AG08396 (cell line): Measurements from ENCODE around the gene OCSTAMP.

Experiments
- DNase-seq: peaks from one replicate; pipeline ENCODE4 v3.0.0; 2012; ENCODE audit warnings: low spot score, mixed read lengths

OCSTAMP gene

DNA sequence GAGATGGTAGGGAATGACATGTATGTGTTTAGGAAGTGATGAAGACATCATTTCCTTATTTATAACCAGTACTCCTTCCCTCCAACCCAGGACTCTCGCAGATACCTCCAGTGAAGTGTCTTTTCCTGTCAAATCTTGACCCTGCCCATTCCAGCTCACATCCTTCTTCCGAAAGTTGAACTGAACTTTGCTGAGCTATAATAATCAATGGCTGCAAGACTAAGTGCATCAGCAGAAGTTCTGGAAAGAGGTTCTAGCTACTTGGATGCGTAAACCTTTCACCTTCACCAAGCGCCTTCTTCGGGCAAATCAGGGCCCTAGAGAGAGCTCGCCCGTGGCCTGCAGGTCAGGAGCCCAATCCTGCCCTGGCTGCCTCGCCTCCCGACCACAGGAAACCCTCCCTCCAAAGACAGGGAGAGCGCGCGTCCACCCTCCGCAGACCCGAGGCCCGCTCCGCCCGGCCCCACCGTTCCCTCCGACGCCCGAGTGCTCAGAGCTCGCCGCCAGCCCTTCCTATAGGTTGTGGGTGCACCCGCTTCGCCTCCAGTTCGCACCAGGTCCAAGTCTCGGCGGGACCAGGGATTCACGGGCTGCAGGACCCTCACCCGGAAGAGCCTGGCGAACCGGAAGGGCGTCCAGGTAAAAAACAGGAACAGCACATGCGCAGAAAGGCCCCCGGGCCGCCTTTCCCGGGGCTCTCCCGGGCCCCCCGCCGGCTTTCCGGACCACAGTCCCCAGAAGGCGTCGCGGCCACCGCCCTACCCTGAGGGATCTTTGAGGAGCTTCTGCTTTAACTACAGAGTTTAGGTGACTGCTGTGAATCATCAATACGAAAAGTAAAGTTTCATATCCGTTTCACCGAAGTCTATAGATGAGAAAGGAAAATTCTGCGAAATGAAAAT lies 37.3 kb downstream of the OCSTAMP start, which contains the start of gene ZNF334:
Gene ZNF334, minus strand, starts transcription at position 617 of the 902 bp plus-strand sequence. CDS start 1,457 bp downstream, outside the sequence.
- DNase-seq, result peak; percentile 23

DNA sequence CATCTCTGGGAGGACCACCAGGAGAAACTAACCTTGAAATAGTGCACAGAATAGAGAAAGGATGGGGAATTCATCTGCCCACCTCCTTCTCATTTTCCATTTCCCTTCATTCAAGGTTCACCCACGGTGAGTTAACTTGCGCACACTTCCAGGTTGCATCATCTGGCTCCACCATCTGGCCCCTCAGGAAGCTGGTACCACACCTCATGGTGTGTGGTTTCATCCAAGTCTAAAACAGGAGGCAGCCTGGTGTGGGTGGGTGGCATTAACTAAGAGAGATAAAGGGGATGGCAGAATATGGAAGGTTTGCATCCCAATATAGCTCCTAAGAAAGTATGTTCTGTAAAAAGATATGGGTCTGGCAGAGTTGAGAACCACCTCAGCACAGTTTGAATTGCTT lies 40.9 kb downstream of the OCSTAMP start:
- no peak for DNase-seq

DNA sequence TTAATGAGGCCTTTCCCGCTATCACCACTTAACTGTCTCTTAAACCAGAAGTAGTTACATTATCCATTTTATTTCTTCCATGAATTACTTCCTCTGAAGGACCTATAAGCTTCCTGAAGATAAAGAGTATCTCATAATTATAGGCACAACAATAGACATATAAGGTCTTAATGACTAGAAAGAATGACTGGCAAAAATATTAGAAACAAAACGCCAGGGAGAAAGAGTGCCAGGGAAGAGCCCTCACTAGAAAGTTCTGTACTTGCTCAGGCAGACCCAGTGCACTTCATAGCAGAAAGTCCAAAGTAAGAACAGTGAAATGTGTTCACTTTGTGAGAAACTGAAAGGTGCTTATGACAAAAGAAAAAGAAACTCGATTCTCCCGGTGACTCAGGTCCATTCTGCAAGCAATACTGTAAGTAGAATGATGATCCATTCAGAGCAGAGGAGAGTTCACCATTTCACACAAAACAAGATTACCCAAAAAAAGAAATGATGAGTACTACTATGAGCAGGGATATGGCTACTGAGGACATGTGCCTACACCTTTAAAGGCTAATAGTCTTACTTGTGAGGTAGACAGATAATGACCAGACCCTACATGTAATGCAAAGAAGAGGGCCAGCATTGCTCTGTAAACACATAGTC lies 42.6 kb downstream of the OCSTAMP start:
- DNase-seq, result no peak

DNA sequence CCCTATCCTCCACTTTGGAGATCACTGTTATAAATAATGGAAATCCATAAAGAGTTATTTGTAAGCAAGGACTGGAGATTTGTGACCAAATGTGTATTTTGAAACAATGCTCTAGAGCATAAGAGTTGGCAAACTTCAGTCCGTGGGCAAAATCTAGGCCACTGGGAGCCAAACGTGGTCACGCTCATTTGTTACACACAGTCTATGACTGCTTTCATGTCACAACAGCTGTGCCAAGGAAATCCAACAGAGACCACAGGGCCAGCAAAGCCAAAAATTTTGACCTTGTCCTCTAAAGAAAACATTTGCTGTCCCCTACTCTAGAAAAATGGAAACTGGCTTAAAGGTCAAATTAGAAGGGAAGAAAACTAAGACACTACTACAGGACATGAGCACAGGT lies 44.9 kb downstream of the OCSTAMP start:
- DNase-seq, result no peak

DNA sequence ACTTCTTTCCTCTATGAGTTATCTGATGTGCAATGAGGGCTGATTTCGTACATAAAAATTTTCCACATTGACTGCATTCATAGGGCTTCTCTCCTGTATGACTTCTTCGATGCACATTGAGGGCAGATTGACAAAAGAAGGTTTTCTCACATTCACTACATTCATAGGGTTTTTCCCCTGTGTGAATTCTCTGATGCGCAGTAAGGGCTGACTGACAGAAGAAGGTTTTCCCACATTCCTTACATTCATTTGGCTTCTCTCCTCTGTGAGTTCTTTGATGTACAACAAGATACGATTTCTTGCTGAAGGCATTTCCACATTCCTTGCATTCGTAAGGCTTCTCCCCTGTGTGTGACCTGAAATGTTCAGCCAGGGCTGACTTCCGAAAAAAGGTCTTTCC lies 48.5 kb downstream of the OCSTAMP start:
- DNase-seq, result no peak

DNA sequence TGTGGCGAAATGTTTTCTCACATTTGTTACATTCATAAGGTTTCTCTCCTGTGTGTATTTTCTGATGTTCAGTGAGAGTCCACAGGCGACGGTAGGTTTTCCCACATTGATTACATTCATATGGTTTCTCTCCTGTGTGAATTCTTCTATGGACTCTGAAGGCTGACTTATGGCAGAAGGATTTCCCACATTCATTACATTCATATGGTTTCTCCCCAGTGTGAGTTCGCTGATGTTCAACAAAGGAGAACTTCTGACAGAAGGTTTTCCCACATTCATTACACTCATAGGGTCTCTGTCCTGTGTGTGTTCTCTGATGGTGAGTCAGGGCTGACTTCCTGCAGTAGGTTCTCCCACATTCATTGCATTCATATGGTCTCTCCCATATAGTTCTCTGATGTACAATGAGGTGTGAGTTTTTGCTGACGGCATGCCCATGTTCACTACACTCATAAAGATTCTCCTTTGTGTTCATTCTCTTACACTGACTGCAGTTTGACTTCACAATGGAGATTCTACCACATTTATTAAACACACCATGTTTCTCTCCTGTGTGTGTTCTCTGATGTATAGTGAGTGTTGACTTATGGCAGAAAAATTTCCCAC lies 49.0 kb downstream of the OCSTAMP start:
- DNase-seq, result no peak

DNA sequence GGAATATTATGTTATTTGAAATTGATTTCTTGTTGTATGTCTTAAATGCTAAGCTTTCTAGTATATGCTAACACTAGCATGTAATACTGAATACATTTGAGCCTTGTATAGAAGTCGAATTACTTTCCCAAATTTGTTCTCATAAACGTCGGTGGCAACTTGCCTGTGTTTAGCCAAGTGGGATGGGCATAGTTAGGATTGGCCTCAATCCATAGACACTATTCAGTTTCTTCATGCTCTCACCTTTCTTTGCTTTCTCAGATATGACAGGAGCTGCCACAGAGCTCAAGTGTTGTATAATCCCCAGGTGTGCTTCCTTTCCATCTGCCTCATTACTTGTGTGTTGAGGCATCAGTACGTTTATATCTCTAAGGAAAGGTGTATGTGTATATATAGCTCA lies 56.4 kb downstream of the OCSTAMP start:
- DNase-seq, result no peak

DNA sequence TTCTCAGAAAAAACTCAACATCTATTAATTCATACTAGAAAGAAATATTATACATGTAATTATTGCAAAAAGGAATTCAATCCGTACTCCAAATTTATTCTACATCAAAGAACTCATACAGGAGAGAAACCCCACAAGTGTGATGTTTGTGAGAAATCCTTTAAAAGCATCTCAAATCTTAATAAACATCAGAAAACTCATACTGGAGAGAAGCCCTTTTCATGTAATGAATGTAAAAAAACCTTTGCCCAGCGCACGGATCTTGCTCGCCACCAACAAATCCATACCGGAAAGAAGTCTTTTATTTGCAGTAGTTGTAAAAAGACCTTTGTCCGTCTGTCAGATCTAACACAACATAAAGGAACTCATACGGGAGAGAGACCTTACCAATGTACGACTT lies 59.1 kb downstream of the OCSTAMP start:
- DNase-seq, result no peak
